DOHH2 (cell line): ENCODE data around the gene LRRC25.

Source experiments
- EZH2phosphoT487 ChIP-seq: fragments of 200-600 bp; sonication (generic); IDR thresholded peaks from 2 replicates; pipeline ENCODE4 v1.6.1; 2017; ENCODE audit warnings: borderline replicate concordance, mild to moderate bottlenecking, antibody characterized with exemption, low read length, moderate library complexity, mixed read lengths
- TF ChIP-seq, protein P1 (sequence below): fragments of 200-600 bp; sonication (generic); IDR thresholded peaks from one replicate; pipeline ENCODE4 v1.5.1; 2014; ENCODE audit warnings: antibody characterized with exemption, mild to moderate bottlenecking, low read depth, low read length; ENCODE audit not compliant: poor library complexity, severe bottlenecking

DNA sequence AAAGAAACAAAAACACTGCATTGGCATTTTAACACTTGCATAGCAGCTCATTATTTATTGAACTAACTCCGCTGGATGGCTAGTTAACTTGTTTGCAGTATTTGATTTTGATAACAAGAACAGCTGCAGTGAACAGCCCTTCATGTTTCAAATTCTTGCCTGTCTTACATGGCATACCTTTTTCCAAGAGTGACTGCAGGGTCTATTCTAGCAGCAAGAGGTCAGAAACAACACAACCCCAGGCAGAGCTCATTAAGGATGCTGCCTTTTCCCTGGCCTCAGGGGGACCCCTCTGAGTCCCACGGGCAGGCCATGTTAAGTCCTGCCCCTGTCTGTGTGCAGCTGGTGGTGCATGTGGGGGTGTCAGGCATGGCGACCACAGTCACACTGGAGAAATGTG, 40.4 kb downstream of the LRRC25 start:
- TF ChIP-seq, protein P1, sequence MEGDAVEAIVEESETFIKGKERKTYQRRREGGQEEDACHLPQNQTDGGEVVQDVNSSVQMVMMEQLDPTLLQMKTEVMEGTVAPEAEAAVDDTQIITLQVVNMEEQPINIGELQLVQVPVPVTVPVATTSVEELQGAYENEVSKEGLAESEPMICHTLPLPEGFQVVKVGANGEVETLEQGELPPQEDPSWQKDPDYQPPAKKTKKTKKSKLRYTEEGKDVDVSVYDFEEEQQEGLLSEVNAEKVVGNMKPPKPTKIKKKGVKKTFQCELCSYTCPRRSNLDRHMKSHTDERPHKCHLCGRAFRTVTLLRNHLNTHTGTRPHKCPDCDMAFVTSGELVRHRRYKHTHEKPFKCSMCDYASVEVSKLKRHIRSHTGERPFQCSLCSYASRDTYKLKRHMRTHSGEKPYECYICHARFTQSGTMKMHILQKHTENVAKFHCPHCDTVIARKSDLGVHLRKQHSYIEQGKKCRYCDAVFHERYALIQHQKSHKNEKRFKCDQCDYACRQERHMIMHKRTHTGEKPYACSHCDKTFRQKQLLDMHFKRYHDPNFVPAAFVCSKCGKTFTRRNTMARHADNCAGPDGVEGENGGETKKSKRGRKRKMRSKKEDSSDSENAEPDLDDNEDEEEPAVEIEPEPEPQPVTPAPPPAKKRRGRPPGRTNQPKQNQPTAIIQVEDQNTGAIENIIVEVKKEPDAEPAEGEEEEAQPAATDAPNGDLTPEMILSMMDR: no peak
- no peak for TF ChIP-seq EZH2phosphoT487
